H1 (cell line): Measurements from ENCODE around the gene HEXIM1. TPM values are rescaled to one million over a fixed set of nuclear protein-coding genes. Genes with fewer than 3 reads are reported as not detected.

Experiments
- CTCF ChIA-PET: fragments of 300-600 bp; sonication (Branson Sonifier 250); formaldehyde crosslinking; loops from one replicate; lab custom pipeline; 2021; ENCODE audit not compliant: partially characterized antibody; lab: Charles Lee
- POLR2A ChIA-PET: fragments of 300-600 bp; sonication (Branson Sonifier 250); formaldehyde crosslinking; loops from one replicate; lab custom pipeline; 2021; ENCODE audit warnings: inconsistent platforms; ENCODE audit not compliant: partially characterized antibody; lab: Charles Lee
- DNase-seq, 2 experiments: peaks; one replicate each; pipeline versions ENCODE4 v3.0.0 to v3.0.0-alpha.2; 2010 to 2022; ENCODE audit warnings: low spot score in 2 of 2, low read depth in 1 of 2, mixed read lengths in 1 of 2
- FAIRE-seq: peaks from 2 replicates; lab custom pipeline; 2011; peaks lifted over from hg19 to GRCh38; lab: Jason Lieb, UNC
- H2AFZ ChIP-seq: 2 replicates; pipeline ENCODE4 v1.8.1; 2012; ENCODE audit warnings: low read length, inconsistent platforms
- H2AK5ac ChIP-seq: 2 replicates; pipeline ENCODE4 v1.6.1; 2013; ENCODE audit warnings: low read depth, low read length
- H2BK120ac ChIP-seq: replicated peaks from 2 replicates; pipeline ENCODE3; 2013; ENCODE audit warnings: low read depth, low read length, inconsistent platforms
- H2BK12ac ChIP-seq: 2 replicates; pipeline ENCODE4 v1.6.1; 2013; ENCODE audit warnings: low read depth, low read length
- H2BK15ac ChIP-seq: 2 replicates; pipeline ENCODE4 v1.6.1; 2013; ENCODE audit warnings: low read length
- H2BK20ac ChIP-seq: 2 replicates; pipeline ENCODE4 v1.6.1; 2013; ENCODE audit warnings: low read length
- H2BK5ac ChIP-seq: 2 replicates; pipeline ENCODE4 v1.6.1; 2013; ENCODE audit warnings: low read depth, low read length
- H3K14ac ChIP-seq: 2 replicates; pipeline ENCODE4 v1.6.1; 2013; ENCODE audit warnings: inconsistent platforms; ENCODE audit not compliant: insufficient read length
- H3K18ac ChIP-seq: 2 replicates; pipeline ENCODE4 v1.6.1; 2013; ENCODE audit warnings: low read length; ENCODE audit errors: extremely low read depth
- H3K23ac ChIP-seq: 2 replicates; pipeline ENCODE4 v1.6.1; 2013; ENCODE audit warnings: inconsistent platforms; ENCODE audit not compliant: insufficient read length
- H3K23me2 ChIP-seq: 2 replicates; pipeline ENCODE4 v1.6.1; 2013; ENCODE audit warnings: low read depth, low read length
- H3K27ac ChIP-seq: 2 replicates; pipeline ENCODE4 v1.6.1; 2011; ENCODE audit warnings: low read depth, low read length, inconsistent platforms
- H3K27me3 ChIP-seq, 4 experiments: replicated peaks in 1 of 4; 1 replicate in 1 of 4; 2 replicates in 3 of 4; pipeline versions ENCODE4 v1.6.1 to v1.8.1; 2011 to 2013; ENCODE audit warnings: low read length in 3 of 4, mild to moderate bottlenecking in 3 of 4, inconsistent platforms in 2 of 4, mixed read lengths in 2 of 4, moderate library complexity in 1 of 4; ENCODE audit not compliant: control insufficient read depth in 3 of 4, insufficient read depth in 3 of 4; ENCODE audit errors: extremely low read depth in 1 of 4
- H3K36me3 ChIP-seq, 4 experiments: 2 replicates each; pipeline versions ENCODE4 v1.6.1 to v1.8.1; 2011 to 2013; ENCODE audit warnings: mild to moderate bottlenecking in 4 of 4, low read length in 3 of 4, moderate library complexity in 2 of 4, control low read depth in 1 of 4, inconsistent platforms in 1 of 4; ENCODE audit not compliant: insufficient read depth in 4 of 4, control insufficient read depth in 2 of 4
- H3K4ac ChIP-seq: replicated peaks from 2 replicates; pipeline ENCODE3; 2013; ENCODE audit warnings: low read length, low read depth, mixed read lengths, inconsistent platforms; ENCODE audit not compliant: insufficient read length
- H3K4me1 ChIP-seq, 4 experiments: replicated peaks in 1 of 4; 1 replicate in 1 of 4; 2 replicates in 3 of 4; pipeline versions ENCODE4 v1.6.1 to v1.8.1; 2011 to 2013; ENCODE audit warnings: low read length in 3 of 4, inconsistent platforms in 2 of 4, mixed read lengths in 1 of 4; ENCODE audit not compliant: insufficient read depth in 4 of 4, control insufficient read depth in 3 of 4
- H3K4me2 ChIP-seq, 2 experiments: 2 replicates each; pipeline versions ENCODE4 v1.6.1 to v1.8.1; 2011 to 2013; ENCODE audit warnings: low read depth in 2 of 2, low read length in 2 of 2, control low read depth in 1 of 2, inconsistent platforms in 1 of 2, mild to moderate bottlenecking in 1 of 2; ENCODE audit not compliant: insufficient read depth in 1 of 2
- H3K4me3 ChIP-seq, 4 experiments: fragments of 200-600, 300-600 bp in 1 of 4; sonication (generic), shearing (Covaris generic), sonication (Bioruptor Twin) in 1 of 4; 2 replicates each; pipeline versions ENCODE4 v1.5.1 to v1.8.1; 2011 to 2016; ENCODE audit warnings: low read length in 4 of 4, low read depth in 3 of 4, control low read depth in 2 of 4, inconsistent platforms in 2 of 4, mild to moderate bottlenecking in 2 of 4, mixed read lengths in 1 of 4, moderate library complexity in 1 of 4; ENCODE audit not compliant: insufficient read depth in 2 of 4; ENCODE audit errors: extremely low read depth in 1 of 4
- H3K56ac ChIP-seq: replicated peaks from 2 replicates; pipeline ENCODE3; 2013; ENCODE audit warnings: low read depth, mild to moderate bottlenecking, mixed read lengths, low read length, inconsistent platforms; ENCODE audit not compliant: insufficient read length
- H3K79me1 ChIP-seq: 2 replicates; pipeline ENCODE4 v1.6.1; 2013; ENCODE audit warnings: low read depth, low read length, control low read depth
- H3K79me2 ChIP-seq, 2 experiments: 2 replicates each; pipeline versions ENCODE4 v1.6.1 to v1.8.1; 2012 to 2013; ENCODE audit warnings: low read length in 2 of 2, mild to moderate bottlenecking in 2 of 2, inconsistent platforms in 1 of 2; ENCODE audit not compliant: insufficient read depth in 2 of 2, control insufficient read depth in 1 of 2
- H3K9ac ChIP-seq, 4 experiments: replicated peaks in 1 of 4; 1 replicate in 1 of 4; 2 replicates in 3 of 4; pipeline versions ENCODE4 v1.6.1 to v1.8.1; 2011 to 2013; ENCODE audit warnings: low read depth in 3 of 4, low read length in 3 of 4, control low read depth in 2 of 4, mild to moderate bottlenecking in 2 of 4, moderate library complexity in 2 of 4, inconsistent platforms in 1 of 4; ENCODE audit errors: extremely low read depth in 1 of 4
- H3K9me3 ChIP-seq, 2 experiments: 2 replicates each; pipeline versions ENCODE4 v1.6.1 to v1.8.1; 2012 to 2013; ENCODE audit warnings: mild to moderate bottlenecking in 2 of 2, moderate library complexity in 2 of 2, control low read depth in 1 of 2, inconsistent platforms in 1 of 2, low read depth in 1 of 2, low read length in 1 of 2, mixed read lengths in 1 of 2; ENCODE audit not compliant: insufficient read depth in 2 of 2
- H4K20me1 ChIP-seq, 2 experiments: replicated peaks in 1 of 2; 2 replicates each; pipeline versions ENCODE3 to v1.8.1; 2011 to 2013; ENCODE audit warnings: inconsistent platforms in 2 of 2, low read length in 2 of 2, mild to moderate bottlenecking in 1 of 2; ENCODE audit not compliant: insufficient read depth in 2 of 2, control insufficient read depth in 1 of 2
- H4K5ac ChIP-seq: 2 replicates; pipeline ENCODE4 v1.6.1; 2013; ENCODE audit warnings: low read length, low read depth, mixed read lengths, inconsistent platforms; ENCODE audit not compliant: insufficient read length
- H4K8ac ChIP-seq: 2 replicates; pipeline ENCODE4 v1.8.0; 2013; ENCODE audit warnings: mild to moderate bottlenecking, moderate library complexity, low read length, inconsistent platforms; ENCODE audit not compliant: insufficient read depth; ENCODE audit errors: extremely low read depth
- H4K91ac ChIP-seq: replicated peaks from 2 replicates; pipeline ENCODE3; 2013; ENCODE audit warnings: low read length, mixed read lengths, inconsistent platforms; ENCODE audit not compliant: insufficient read length
- CHD1 ChIP-seq: IDR thresholded peaks from 2 replicates; pipeline ENCODE4 v1.6.1; 2012; ENCODE audit warnings: low read depth, low read length, improper control_type of control experiment
- EZH2 ChIP-seq: fragments of 200-600 bp; sonication (generic); IDR thresholded peaks from 2 replicates; pipeline ENCODE4 v1.7.1; 2012; ENCODE audit warnings: low read depth, mild to moderate bottlenecking, moderate library complexity, low read length, inconsistent platforms; ENCODE audit not compliant: severe bottlenecking
- WGBS, 2 experiments: shearing (Covaris generic) in 1 of 2; methylation state at CpG; one replicate each; pipeline versions ENCODE4 v1.1.6 to v1.1.7; 2013 to 2015; ENCODE audit warnings: low lambda C conversion rate in 2 of 2, mixed read lengths in 2 of 2, inconsistent platforms in 1 of 2, low coverage in 1 of 2, missing lambda C conversion rate in 1 of 2; ENCODE audit not compliant: insufficient replicate concordance in 2 of 2, insufficient coverage in 1 of 2, insufficient read length in 1 of 2; ENCODE audit errors: extremely low coverage in 1 of 2, missing lambda C conversion rate in 1 of 2; 5-methylcytosine and 5-hydroxymethylcytosine counted together
- polyA plus RNA-seq, 7 experiments: library from polyadenylated mRNA; depleted of rRNA in 3 of 7; stranded (reverse) in 5 of 7; unstranded in 2 of 7; fragments of >200 nt in 5 of 7; fragments of 200-250 nt in 2 of 7; gene quantifications; 1 replicate in 5 of 7; 2 replicates in 1 of 7; 4 replicates in 1 of 7; pipeline versions ENCODE4 v1.2.1 to v1.2.3, GENCODE V29; 2011 to 2013; ENCODE audit warnings: missing spikeins in 2 of 7, mixed read lengths in 2 of 7
- total RNA-seq: library from RNA; stranded (reverse); fragmentation: NEBNext Ultra II Directional; extraction: Animal tissue kit (Norgen Biotek cat#: 25700); gene quantifications from 2 replicates; pipeline ENCODE4 v1.2.1, GENCODE V29; 2021

The HEXIM1 gene
- total and polyA plus RNA-seq, 2 of the 8 experiments (the other 6 are each of a cell fraction or from before 2014, with no cell fraction given) = 9.1 to 38.3 TPM

GRCh38 chr17:45150911-45151809 lies 2.9 kb downstream of the HEXIM1 start:
- Histone ChIP-seq H3K79me1 (peaks cover 3% of the 10 kb centered on the region; the same call in 1 of the 2 replicates), H3K9ac (no peak overlapping the region), H2BK120ac (no peak overlapping the region), H3K27me3 (no peaks in the 10 kb centered on the region), H2BK20ac (no peak overlapping the region), H3K4me1 (peaks cover 3 to 9% (median 6%) of the 10 kb centered on the region in 4 experiments; a peak in 6 of 7 replicates), H2BK5ac (no peak overlapping the region), H3K4me2 (peak overlapping the region; percentile 70 to 86; a peak in 3 of 4 replicates), H2BK15ac (no peak overlapping the region), H4K20me1 (peaks cover 5 to 10% of the 10 kb centered on the region in 2 experiments), H4K91ac (no peak overlapping the region), H4K8ac (no peak overlapping the region), H3K36me3 (no peaks in the 10 kb centered on the region), H3K18ac (no peak overlapping the region), H3K9me3 (no peaks in the 10 kb centered on the region), H3K4me3 (peak overlapping the region in 3 of 4 experiments; percentile 77 to 93 (median 85); a peak in 5 of 8 replicates), H3K56ac (no peak overlapping the region), H4K5ac (no peak overlapping the region), H2AK5ac (no peak overlapping the region), H2BK12ac (no peak overlapping the region), H3K23me2 (peaks cover 10% of the 10 kb centered on the region), H3K4ac (no peak overlapping the region), H3K27ac (no peak overlapping the region), H3K79me2 (peaks cover 0 to 26% of the 10 kb centered on the region in 2 experiments; a peak in 2 of 4 replicates), H3K14ac (no peak overlapping the region), H2AFZ (no peak overlapping the region), H3K23ac (no peak overlapping the region)
- FAIRE-seq = no peak
- POLR2A ChIA-PET = interaction anchor here (0.6 to 20.3 kb wide), 7 partner anchors 16 to 70 kb away, joined by 3 to 1076 read pairs (median 54); partner anchors contain the start of genes ACBD4, FMNL1, HEXIM2 and PLCD3
- WGBS, 2 experiments = 60% methylated on average over 8 of the region's 8 CpGs; no CpG with 5 or more reads in 1 of the 2 experiments
- DNase-seq = no peak
- CTCF ChIA-PET = interaction anchor here (0.9 to 9.4 kb wide), 20 partner anchors 9 to 213 kb away, joined by 3 to 187 read pairs (median 7); partner anchors contain the start of genes ACBD4, FMNL1, HEXIM2 and PLCD3
- peak; percentile 1 for TF ChIP-seq EZH2
- no peak for TF ChIP-seq CHD1
